ENCODE results near the gene SUN3.

DNA sequence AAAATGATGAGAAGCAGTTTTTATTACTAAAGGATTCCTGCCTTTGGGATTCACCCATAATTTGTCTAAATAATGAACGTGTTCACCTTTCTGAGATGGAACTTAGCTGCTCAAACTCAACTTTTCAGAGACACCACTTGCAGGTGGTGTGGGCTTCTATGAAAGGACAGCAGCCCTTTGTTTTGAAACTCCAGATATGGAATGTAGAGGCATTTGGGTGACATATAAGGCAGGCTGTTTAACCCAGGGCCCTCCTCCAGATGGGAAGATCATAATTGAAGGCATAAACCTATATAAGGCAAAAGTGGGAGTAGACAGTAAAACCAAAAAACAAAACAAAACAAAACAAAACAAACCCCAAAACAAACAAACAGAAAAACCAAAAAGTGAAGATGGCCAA is 37.6 kb downstream of the SUN3 start:
- TF ChIP-seq, protein P1, sequence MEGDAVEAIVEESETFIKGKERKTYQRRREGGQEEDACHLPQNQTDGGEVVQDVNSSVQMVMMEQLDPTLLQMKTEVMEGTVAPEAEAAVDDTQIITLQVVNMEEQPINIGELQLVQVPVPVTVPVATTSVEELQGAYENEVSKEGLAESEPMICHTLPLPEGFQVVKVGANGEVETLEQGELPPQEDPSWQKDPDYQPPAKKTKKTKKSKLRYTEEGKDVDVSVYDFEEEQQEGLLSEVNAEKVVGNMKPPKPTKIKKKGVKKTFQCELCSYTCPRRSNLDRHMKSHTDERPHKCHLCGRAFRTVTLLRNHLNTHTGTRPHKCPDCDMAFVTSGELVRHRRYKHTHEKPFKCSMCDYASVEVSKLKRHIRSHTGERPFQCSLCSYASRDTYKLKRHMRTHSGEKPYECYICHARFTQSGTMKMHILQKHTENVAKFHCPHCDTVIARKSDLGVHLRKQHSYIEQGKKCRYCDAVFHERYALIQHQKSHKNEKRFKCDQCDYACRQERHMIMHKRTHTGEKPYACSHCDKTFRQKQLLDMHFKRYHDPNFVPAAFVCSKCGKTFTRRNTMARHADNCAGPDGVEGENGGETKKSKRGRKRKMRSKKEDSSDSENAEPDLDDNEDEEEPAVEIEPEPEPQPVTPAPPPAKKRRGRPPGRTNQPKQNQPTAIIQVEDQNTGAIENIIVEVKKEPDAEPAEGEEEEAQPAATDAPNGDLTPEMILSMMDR (IDR thresholded peaks at IDR 0.05; ENCODE audit: low read depth, low read length): no peak
- TF ChIP-seq POLR2A (IDR thresholded peaks at IDR 0.05; ENCODE audit: extremely low read depth, insufficient read length) (no peak), MYC (IDR thresholded peaks at IDR 0.05; ENCODE audit: low read depth, low read length) (no peak)
- TF ChIP-seq, protein P2, sequence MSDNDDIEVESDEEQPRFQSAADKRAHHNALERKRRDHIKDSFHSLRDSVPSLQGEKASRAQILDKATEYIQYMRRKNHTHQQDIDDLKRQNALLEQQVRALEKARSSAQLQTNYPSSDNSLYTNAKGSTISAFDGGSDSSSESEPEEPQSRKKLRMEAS (IDR thresholded peaks at IDR 0.05; ENCODE audit: low read depth, low read length): no peak

All from NB4 (cell line).